ENCODE results near the gene CDH4.

CDH4 gene

DNA sequence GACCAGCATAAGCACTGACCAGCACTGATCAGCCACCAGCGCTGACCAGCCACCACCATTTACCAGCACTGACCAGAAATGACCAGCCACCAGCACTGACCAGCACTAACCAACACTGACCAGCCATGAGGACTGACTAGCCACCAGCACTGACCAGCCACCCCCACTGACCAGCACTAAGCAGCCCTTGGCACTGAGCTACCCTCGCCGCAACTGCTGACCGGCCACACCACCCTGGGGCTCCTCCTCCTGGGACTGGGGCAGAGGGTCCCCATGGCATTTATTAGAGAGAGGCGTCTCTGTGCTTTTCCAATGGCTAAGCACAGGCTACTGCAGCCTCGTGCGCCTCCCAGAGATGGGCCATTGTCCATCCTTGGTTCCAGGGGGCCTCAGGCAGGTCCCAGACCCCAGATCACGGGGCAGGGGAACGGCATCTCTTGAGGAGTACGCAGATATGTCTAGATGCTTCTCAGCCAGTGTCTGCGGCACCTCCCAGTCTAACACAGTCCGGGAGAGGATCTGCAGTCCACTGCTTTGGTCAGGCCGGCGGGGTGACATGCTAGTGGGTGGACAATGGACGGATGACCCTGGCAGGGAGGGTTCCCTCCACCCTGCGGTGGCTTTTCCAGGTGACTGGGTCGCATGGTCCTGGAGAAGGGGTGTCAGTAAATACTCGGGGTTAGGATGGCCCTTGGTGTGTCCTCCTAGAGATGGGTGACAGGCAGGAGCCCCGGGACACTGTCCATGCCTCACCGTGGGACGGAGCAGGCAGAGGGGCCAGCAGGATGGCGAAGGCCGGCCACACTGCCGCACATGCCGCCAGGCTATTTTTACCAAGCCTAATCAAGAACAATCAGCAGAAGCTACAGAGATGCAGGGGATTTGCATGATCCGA lies 645.6 kb downstream of the CDH4 start:
- no peak for DNase-seq

DNA sequence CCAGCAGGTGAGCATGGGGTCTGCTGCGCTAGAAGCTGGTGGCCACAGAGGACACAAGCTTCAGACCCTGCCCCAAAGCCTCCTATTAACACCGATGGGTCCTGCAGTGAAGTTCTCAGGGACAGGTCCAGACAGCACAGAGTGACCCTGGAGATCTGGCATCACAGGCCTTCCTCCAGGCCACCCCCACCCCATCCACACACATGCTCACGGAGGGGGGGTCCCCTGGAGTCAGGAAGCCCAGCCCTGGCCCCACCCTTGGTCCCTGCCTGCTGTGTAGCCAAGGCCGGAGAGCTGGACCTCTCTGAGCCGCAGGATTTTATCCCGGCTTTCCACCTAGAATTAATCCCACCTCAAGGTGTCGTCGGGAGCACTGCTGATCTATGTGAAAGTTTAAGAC lies 646.3 kb downstream of the CDH4 start:
- no peak for DNase-seq

DNA sequence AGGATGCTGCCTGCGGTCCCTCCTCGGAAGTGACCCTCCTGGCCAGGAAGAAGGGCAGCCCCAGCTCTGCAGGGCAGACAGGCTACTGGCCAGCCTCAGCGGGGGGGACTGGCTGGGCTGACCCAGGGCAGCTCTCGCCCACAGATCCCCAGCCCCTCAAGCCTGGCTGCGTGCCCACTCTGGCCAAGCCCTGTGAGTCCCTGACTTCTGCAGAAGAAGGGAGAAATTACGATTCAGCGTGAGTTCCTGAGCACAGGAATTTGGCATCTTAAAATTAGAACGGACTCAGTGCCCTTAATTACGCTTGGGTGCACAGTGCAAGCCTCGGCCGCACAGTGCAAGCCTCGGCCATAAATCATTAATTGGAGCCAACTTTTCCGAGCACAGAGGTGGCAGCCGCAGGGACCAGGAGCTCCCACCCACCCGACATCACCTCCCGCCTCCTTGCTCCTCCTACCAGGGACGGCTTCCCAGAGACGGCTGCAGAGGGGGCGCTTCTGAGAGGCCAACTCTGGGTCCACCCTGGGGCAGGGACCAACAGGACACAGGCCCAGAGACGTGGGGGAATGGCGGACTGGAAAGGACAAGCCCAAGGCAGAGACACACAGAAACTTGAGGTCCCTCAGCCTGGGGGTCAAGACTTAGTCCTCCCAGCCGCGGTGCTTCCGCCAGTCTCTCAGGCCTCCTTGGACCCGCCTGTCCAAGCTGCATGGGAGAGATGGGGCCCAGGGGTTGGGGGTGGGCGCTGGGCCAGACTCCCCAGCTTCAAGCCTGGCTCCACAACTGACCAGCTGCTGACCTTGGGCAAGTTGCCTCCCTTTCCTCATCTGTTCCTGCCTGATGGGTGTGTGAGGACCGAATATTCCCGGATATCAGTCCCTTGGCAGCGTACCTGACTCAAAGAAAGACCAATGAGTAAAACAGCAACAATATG lies 648.2 kb downstream of the CDH4 start:
- DNase-seq, result no peak

DNA sequence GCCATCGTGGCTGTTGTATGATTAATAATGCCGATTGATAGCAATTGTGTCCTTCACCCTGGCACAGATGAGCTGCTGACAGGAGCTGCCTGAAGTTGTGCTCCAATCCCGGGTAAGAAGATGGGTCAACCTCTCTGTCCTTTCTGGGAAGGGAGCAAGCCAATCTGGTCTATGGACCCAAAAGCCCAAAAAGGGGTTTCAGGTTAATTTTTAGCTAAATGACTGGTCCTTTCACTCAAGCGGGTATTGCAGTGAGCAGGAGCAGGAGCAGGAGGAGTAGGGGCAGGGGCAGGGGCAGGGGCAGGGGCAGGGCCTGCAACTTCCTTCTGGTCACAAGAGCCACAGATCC lies 648.9 kb downstream of the CDH4 start:
- no peak for DNase-seq

DNA sequence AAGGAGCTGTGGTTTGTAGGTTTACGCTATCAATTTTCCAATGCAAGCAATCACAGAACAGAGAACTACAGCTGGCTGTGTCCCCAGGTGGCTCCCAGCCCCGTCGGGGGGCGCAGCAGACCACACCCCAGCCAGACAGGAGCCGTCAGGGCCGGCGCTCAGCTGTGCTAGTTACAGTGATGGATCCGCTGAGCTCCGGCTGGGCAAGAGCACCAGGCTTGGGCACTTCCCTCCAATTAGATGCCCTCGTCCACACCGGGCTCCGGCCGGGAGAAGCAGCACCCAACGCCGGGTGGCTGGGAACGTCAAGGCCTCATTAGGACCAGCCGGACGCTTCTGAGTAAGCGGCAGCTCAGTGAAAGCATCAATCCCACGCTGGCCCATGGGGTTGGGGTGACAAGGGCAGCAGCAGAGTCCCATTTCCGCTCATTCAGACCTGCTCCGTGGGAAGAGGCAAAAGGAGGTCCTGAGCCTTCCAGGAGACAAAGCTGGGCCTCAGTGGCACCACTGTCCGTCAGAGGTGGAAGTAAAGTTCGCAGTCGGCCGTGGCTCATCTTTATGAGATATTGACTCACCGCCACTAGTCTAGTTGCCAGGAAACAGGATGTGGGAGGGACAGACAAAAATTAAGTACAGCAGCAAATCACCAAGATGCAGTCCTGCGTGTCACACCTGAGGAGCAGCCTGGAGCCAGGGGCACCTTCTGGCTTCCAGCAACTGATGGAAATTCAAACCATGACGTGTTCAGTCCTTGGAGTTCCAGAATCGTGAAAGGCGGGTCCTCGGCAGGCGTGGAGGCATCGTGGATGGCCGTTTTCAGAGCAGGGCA lies 649.5 kb downstream of the CDH4 start:
- no peak for DNase-seq

DNA sequence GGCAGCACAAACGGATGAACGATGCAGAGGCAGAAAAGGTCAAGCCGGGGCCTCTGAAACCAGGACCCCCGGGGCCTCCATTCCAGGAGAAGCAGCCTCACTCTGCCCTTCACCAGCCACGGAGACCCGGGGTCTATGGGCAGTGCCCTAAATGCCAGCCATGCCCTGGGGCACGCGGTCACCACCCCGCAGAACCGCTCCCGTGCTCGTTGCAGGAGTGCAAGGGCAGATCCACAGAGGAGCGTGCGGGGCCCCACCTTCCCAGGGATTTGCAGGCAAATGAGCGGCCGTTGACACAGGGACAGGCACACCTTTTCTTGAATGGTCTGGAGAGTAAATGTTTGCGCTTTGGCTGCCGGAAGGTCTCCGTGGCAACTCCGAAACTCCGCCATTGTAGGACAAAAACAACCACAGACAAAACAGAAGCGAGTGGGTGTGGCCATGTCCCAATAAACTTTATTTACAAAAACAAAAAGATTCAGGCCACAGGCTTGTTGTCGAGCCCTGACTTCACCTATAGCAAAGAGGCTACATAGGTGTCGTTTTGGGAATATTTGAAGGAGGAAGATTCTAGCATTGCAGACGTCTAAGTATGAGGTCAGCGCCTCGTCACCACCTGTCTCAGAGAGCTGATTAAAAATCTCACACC lies 650.3 kb downstream of the CDH4 start:
- no peak for DNase-seq

DNA sequence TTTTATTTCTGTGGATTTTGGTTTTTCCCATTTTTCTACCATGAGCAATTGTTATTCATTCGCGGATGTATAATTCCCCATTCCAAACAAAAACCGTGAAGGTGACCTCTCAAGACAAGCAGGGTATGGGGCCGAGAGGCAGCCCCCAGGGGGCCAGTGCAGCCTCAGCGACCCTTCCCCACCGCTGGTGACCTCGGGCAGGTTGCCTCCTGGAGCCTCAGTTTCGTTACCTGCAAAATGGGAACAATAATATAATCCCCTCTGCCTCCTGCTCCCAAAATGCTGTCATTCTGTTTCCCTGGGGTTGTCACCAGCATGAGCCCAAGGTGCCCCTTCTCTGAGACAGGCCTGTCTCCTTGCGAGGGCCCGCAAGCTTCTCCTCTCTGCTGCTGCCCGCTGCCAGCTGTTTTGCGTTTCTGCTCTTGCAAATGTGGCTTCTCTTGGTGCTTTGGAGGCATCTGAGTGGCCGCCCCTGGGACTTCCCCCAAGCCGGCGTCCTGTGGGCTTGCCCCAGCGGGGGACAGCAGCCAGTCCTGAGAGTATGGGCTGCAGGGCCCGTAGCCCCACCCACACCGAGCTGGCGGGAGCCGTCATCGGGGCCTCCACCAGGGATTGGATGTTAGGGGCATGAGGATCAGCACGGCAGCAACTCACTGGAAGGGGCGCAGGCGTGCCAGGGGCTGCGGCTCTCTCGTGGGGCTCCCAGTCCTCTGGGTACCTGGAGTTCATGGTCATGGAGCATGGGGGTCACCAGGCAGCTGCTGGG lies 651.7 kb downstream of the CDH4 start:
- DNase-seq, result no peak

DNA sequence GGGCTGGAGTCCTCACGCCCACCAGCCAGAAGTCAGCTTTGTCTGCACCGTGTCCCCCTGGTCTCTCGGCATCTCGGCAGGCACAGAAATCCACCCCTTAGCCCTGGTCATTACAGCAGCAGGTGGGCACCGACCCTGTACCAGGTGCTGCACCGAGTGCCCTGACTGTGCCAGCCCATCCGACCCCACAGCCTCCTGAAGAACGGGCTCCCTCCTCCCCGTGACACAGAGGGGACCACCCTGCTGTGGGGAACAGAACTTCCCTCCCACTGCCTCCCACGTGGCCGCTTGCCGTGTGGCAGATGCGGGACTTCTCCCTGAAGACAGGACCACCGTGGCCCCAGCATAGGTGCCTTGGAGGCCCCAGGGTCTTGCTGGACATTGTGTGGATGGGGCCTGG lies 652.4 kb downstream of the CDH4 start:
- no peak for DNase-seq

DNA sequence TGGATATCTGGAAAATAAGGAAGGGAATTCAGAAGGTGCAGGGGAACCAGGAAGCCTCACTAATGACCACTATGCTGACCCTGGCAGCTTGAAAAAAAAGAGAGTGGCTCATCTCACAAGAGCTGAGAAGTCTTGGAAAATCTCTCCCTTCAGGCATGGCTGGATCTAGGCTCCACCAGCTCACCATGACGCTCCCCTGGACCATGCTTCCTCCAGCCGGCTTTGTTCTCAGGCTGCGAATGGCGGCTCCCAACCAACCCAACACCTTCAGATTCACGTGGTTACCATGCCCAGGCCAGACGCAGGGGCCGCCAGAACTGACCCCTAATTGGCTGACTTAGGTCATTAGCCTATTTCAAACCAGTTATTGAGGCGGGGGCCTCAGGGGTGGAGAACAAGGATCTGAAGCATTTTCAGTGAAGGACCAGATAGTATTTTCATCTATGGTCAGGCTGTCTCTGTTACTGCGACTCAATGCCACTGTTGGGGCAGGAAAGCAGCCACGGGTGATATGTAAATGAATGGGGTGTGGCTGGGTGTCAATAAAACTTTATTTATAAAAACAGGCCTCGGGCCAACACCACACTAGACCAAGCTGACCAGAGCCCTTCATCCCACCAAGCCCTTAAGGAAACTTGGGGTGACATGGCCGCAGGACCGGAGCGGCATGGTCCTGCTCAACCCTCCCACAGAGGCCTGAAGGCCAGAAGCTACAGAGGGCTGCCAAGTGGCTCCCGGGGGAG lies 653.9 kb downstream of the CDH4 start:
- no peak for DNase-seq

DNA sequence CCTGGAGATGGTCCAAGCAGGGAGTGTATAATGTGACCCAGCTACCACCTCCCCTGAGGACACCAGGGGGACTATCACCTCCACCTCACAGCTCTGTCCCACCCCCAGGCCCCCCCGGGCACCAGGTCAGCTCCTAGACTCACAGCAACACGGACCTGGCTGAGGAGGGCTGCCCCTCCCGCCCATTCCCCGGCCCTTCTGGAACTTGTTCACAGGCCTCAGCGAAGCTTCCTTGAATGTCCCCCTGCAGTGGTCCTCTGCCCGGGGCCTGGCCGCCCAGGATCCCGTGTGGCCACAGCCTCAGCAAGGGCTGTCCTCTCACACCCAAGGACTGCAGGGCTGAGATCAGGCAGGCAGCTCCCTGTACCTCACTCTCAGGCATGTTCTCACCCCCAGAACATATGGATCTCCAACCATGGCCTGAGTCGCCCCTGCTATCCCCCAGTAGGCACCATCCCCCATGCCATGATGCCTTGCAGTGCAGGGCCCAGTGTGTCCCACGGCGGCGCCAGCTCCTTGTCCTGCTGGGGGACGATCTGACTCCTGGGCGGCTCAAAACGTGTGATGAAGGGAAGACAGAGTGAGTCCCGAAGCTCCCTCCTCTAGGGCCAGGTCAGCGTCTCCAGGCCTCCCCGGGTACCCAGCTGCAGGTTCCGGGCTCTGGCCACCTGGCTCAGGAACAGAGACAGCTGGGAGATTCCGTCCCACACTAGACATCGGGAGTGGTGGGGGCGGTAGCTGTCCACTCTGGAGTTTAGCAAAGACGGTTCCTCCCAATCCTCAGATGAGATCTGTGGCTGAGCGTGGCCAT lies 655.2 kb downstream of the CDH4 start:
- DNase-seq, result no peak

DNA sequence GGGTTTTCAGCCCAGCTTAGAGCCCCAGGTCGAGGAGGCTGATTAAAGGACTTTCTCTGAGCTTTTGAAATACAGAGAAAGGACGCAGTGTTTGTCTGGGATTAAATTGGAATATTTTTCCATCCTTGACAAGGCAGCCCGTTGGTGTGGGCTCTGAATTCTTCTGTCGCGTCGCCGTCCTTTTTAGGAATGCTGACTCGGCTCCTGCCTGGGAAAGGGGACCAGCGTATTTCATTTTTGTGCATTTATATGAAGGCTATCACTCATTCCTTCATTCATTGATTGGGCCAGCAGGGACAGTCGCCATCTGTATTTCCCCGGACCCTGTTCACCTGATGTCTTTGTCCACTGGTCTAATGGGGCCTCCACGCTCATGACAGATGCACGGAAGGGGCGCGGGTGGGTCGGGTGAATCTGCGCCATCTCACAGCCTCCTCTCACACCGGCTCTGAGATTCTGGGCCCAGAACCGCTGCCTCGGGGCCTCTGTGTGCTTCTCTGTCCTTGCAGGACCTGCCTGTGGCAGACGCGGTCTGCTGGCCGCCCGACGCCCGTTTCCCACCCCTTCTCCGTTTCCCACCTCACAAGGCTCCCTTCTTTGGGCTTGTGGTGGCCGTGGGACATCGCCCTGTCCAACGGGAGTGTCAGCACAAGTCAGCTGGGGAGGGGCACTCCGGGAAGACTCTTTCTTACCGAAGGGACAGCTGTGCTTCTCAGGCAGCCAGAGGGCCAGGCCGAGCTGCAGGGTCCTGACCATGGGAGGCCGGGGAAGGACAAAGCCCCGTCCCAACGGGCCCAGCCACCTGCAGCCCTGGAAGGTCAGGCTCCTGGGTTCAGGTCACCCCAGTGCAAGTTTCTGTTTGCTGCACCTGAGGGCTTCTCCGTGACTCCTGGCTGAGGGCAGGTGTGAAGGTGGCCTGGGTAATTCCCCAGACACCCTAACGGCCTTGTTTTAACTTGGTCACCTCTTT lies 656.3 kb downstream of the CDH4 start:
- no peak for DNase-seq

DNA sequence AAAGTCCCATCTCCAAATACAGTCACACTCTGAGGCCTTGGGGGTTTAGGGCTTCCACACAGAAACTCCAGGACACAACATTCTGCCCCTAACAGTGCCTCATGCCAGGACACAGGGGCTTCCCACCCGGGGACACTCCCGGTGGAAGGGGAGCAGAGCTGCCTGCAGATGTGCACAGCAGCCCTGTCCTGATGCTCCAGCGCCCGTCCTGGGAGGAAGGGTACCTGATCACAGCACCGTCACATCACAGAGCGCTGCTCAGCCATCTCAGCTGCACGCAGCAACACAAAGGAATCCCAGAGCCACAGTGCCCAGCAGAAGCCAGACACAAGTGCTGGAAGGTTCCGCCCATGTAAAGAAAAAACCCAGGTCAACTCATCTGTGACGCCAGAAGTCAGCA lies 657.0 kb downstream of the CDH4 start:
- DNase-seq, result no peak

DNA sequence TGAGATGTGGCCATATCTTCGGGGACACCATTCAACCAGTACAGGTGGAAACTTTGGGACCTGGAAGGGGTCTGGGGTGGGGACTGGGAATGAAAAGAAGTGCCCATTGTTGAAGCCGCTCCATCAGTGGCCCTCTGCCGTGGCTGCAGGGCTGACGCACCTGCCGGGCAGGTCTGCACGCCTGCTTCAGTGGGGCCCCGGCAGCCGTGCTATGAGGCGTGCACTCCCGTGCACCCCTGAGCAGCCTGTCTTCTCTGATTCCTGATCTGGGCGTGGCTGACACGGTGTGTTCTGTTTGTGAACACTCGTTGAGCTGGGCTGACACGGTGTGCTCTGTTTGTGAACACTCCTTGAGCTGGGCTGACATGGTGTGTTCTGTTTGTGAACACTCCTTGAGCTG lies 657.8 kb downstream of the CDH4 start:
- no peak for DNase-seq

DNA sequence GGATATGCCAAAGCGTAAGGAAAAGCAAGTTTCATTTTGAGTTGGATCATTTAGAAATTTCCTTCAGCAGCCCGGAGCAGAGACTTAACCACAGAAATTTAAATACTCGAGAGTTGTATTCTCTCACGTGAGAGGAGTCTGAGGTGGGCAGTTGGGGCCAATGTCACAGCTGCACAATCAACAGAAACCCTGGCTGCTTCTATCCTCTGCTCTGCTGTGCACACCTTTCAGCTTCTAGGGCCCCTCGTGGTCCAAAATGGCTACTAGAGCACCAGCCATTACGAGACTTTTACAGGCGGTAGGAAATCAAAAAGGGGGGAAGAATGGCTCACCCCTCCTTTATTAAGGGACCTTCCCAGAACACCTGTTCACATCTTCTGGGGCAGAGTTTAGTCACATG lies 659.8 kb downstream of the CDH4 start:
- DNase-seq, result no peak

DNA sequence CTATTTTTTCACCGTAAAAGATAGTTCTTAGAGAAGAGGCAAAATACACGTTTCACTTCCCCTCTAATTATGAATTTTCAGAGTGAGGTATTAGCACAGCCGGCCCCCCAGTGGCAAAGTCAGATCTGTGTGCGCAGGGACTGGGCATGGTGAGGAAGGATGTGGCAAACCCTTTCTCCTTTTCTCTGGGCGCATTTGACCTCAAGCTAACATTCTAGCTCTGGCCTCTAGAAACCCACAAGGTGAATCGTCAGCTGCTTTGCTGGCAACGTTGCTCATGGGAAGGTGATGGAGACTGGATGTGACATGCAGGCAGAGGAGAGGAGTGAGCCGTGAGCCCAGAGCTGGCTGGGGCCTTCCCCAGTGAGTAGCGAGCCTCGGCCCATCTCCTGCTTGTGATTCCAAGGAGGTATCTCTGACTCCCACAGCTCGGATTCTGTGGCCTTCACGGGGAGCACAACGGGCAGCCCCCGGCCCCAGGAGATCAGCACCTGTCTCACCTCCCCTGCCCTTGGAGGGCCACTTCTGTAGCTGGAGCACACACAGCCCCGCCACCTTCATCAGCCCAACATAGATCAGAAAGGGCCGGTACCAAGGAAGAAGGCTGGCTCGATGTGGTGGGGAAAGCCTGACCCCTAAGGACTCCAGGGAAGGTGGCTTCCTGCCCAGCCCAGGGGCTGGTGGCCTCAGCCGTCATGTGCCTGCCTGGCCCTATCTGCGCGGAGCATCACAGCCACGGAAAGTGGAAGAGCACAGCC lies 660.8 kb downstream of the CDH4 start:
- DNase-seq, result no peak

DNA sequence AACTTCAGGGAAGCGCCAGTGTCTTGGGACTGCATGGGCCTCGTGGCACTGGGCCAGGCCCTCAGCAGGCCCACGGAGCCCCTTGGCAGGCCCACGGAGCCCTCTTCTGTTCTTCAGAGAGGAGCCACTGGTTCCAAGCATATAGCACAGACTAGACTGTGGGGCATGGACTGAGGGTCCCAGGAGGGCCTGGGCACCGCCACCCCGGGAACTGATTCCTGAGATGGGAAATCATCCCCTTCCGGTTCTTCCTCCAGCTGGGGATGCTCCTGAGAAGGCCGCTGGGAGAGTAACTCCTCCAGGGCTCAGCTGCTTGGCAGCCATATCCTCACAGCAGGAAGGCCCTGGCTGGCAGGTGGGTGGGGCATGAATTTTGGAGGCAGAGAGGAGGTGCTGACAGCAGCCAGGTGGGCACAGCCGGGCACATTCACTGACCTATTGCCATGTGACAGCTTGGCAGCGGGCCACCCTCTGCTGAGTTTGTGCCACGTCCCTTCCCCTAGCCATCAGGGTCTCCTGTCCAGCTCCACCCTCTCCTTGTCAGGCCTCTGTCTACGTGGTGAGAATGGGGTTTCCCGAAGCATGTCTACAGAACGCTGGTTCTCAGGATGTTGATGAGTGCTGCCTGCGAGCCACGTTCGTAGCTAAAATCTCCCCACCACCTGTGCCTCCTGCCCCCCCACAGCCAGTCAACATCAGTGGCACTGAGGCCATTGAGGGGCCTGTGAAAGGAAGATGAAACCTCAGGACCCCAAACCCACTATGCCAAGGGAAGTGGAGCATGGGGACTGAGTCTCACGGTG lies 661.6 kb downstream of the CDH4 start:
- DNase-seq, result no peak

DNA sequence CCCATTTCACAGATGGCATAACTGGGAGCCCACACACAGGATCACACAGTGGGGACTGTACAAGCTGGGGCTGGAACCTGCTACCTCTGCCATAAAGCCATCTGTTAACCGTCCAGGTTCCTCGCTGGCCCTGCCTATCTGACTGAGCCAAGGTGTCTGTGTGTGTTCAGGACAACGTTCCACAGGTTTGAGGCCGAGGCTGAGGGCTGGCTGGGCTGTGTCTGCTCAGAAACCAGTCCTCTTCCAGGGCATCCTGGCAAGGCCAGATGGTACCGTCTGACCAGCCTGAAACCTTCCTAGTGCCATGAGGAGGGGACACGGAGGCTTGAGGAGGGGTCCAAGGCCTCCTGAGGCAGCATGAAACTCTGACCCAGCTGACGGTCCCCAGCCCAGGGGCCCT lies 663.0 kb downstream of the CDH4 start:
- no peak for DNase-seq
